Stimulated activated CD8-positive, alpha-beta memory T cell treated with anti-CD3 and anti-CD28 coated beads, Interleukin-2, amount 100 ng/mL, for 1 hour (primary cell): ENCODE data around the gene TM6SF1.
"Not testable (repeated sequence)": the region's sequence is repeated elsewhere in the genome, so short reads cannot be mapped to it uniquely, and the experiment has no call there.

Source experiments
- DNase-seq, 2 donors: peaks; one replicate each; pipeline ENCODE4 v3.0.0-alpha.2; 2020; ENCODE audit warnings: low read depth in 2 of 2

TM6SF1 gene

GRCh38 chr15:83088876-83089275, 18.6 kb upstream of the TM6SF1 start:
- DNase-seq, result no peak

GRCh38 chr15:83090465-83090864, 17.0 kb upstream of the TM6SF1 start:
- DNase-seq, result no peak

- not testable (repeated sequence) for DNase-seq
These were observed 15.5 kb upstream of the TM6SF1 start for GRCh38 chr15:83091965-83092308.

GRCh38 chr15:83092309-83092976, 15.0 kb upstream of the TM6SF1 start:
- no peak for DNase-seq

- DNase-seq, result no peak
These were observed 12.9 kb upstream of the TM6SF1 start for GRCh38 chr15:83094583-83094982.

- DNase-seq, result no peak
These were observed 9.4 kb upstream of the TM6SF1 start for GRCh38 chr15:83098079-83098478.

- DNase-seq, result no peak
These were observed 8.2 kb upstream of the TM6SF1 start for GRCh38 chr15:83099290-83099689.

GRCh38 chr15:83100097-83100646, 7.3 kb upstream of the TM6SF1 start:
- no peak for DNase-seq

- no peak for DNase-seq
These were observed 5.1 kb upstream of the TM6SF1 start for GRCh38 chr15:83102346-83102745.

GRCh38 chr15:83104141-83104540, 3.3 kb upstream of the TM6SF1 start:
- DNase-seq, result no peak

- DNase-seq, result no peak
These were observed 2.0 kb upstream of the TM6SF1 start for GRCh38 chr15:83105440-83105839.

- no peak for DNase-seq
These were observed 366 bp downstream of the TM6SF1 start for GRCh38 chr15:83107841-83108181.

- DNase-seq, result no peak
These were observed 1.1 kb downstream of the TM6SF1 start for GRCh38 chr15:83108266-83109219.

- DNase-seq, result no peak
These were observed 2.1 kb downstream of the TM6SF1 start for GRCh38 chr15:83109532-83109931.

GRCh38 chr15:83110381-83110780, 2.9 kb downstream of the TM6SF1 start:
- no peak for DNase-seq

- no peak for DNase-seq
These were observed 3.7 kb downstream of the TM6SF1 start for GRCh38 chr15:83111149-83111548.

- DNase-seq, result no peak
These were observed 4.9 kb downstream of the TM6SF1 start for GRCh38 chr15:83112233-83112955.

- DNase-seq, result no peak
These were observed 5.5 kb downstream of the TM6SF1 start for GRCh38 chr15:83112956-83113299.

- no peak for DNase-seq
These were observed 6.6 kb downstream of the TM6SF1 start for GRCh38 chr15:83113881-83114674.

GRCh38 chr15:83114856-83115255, 7.4 kb downstream of the TM6SF1 start:
- DNase-seq, result no peak

- DNase-seq, result no peak
These were observed 8.0 kb downstream of the TM6SF1 start for GRCh38 chr15:83115410-83115809.
